Esophagus squamous epithelium (tissue), 5 donors: ENCODE data around the gene TBCD. TPM values are rescaled to one million over a fixed set of nuclear protein-coding genes. Genes with fewer than 3 reads are reported as not detected.

Experiments
- DNase-seq: peaks from one replicate; lab custom pipeline; 2025; lab: John Stamatoyannopoulos, UW
- H3K27ac ChIP-seq, 4 donors: fragments of 200-600 bp; sonication (generic); one replicate each; pipeline ENCODE4 v1.5.1; 2016 to 2019; ENCODE audit warnings: mild to moderate bottlenecking in 1 of 4
- H3K27me3 ChIP-seq, 4 donors: fragments of 200-600 bp; sonication (generic); 1 replicate in 3 of 4; 2 replicates in 1 of 4; pipeline versions ENCODE4 v1.5.1 to v1.6.0; 2017 to 2021; ENCODE audit warnings: antibody characterized with exemption in 1 of 4
- H3K36me3 ChIP-seq, 3 donors: fragments of 200-600 bp; sonication (generic); one replicate each; pipeline ENCODE4 v1.5.1; 2016 to 2019
- H3K4me1 ChIP-seq, 3 donors: fragments of 200-600 bp; sonication (generic); one replicate each; pipeline ENCODE4 v1.5.1; 2017 to 2019
- H3K4me3 ChIP-seq, 4 donors: fragments of 200-600 bp; sonication (generic); 1 replicate in 3 of 4; 2 replicates in 1 of 4; pipeline ENCODE4 v1.5.1; 2016 to 2019; ENCODE audit warnings: mild to moderate bottlenecking in 2 of 4, moderate library complexity in 1 of 4
- H3K9me3 ChIP-seq, 3 donors: fragments of 200-600 bp; sonication (generic); one replicate each; pipeline ENCODE4 v1.5.1; 2016 to 2019
- CTCF ChIP-seq, 6 experiments: fragments of 450-650 bp in 4 of 6; fragments of 200-600 bp in 2 of 6; sonication (generic) in 2 of 6; IDR thresholded peaks; one replicate each; pipeline ENCODE4 v1.5.1; 2016 to 2019; ENCODE audit warnings: antibody characterized with exemption in 6 of 6, mild to moderate bottlenecking in 4 of 6, moderate library complexity in 4 of 6
- POLR2A ChIP-seq, 4 donors: fragments of 450-650 bp; IDR thresholded peaks; one replicate each; pipeline ENCODE4 v1.6.1; 2017; ENCODE audit warnings: antibody characterized with exemption in 4 of 4, mild to moderate bottlenecking in 4 of 4, moderate library complexity in 3 of 4
- WGBS, 2 donors: methylation state at CpG; one replicate each; pipeline ENCODE4 v1.1.5; 2018; 5-methylcytosine and 5-hydroxymethylcytosine counted together
- intact Hi-C: fragments of 100-400 bp; cut with DNase I; formaldehyde crosslinking; loops from one replicate; pipeline ENCODE4 v1.15.0; 2022
- total RNA-seq, 4 donors: library from RNA; depleted of rRNA; stranded (reverse); fragments of >200 nt; gene quantifications; one replicate each; pipeline ENCODE4 v1.1.0, GENCODE V29; 2016
- donor health status: DM: yes; HTN: yes; CAD: no.

Gene TBCD
- total RNA-seq, 4 donors from 2014 or later: 38.8 to 58.3 (median 55.0) TPM

GRCh38 chr17:82800885-82801284 is 49.0 kb downstream of the TBCD start:
- intact Hi-C loops: no loop called here
- no peaks in the 10 kb centered on the region for H3K9me3 ChIP-seq
- WGBS, 2 donors: 90 to 95% methylated on average over 3 to 5 of the region's 15 CpGs
- H3K4me3 ChIP-seq: no peak overlapping the region
- H3K27ac ChIP-seq: no peak overlapping the region
- no peak for DNase-seq
- H3K36me3 ChIP-seq: peaks cover 0 to 49% (median 6%) of the 10 kb centered on the region in 3 donors
- no peaks in the 10 kb centered on the region for H3K27me3 ChIP-seq
- TF ChIP-seq POLR2A (IDR thresholded peaks at IDR 0.05): no peak
- no peak for TF ChIP-seq CTCF (IDR thresholded peaks at IDR 0.05)
- H3K4me1 ChIP-seq: peaks cover 0 to 25% (median 0%) of the 10 kb centered on the region in 3 donors

- DNase-seq: no peak
- Histone ChIP-seq H3K4me1 (peaks cover 0 to 27% (median 0%) of the 10 kb centered on the region in 3 donors), H3K36me3 (peaks cover 0 to 52% (median 6%) of the 10 kb centered on the region in 3 donors), H3K27ac (no peak overlapping the region), H3K9me3 (no peaks in the 10 kb centered on the region), H3K27me3 (no peaks in the 10 kb centered on the region), H3K4me3 (no peak overlapping the region)
- 94 to 96% methylated on average over 49 to 63 of the region's 63 CpGs for WGBS, 2 donors
- intact Hi-C loops: no loop called here
- TF ChIP-seq CTCF (IDR thresholded peaks at IDR 0.05) (no peak), POLR2A (IDR thresholded peaks at IDR 0.05) (no peak)
Observed at GRCh38 chr17:82801377-82801970, 49.6 kb downstream of the TBCD start.

- peaks cover 0 to 60% (median 6%) of the 10 kb centered on the region in 3 donors for H3K36me3 ChIP-seq
- DNase-seq: no peak
- H3K27ac ChIP-seq: peak overlapping the region in 1 of 4 donors; percentile 14
- intact Hi-C loops: no loop called here
- WGBS, 2 donors: 88 to 97% methylated on average over 6 to 11 of the region's 17 CpGs
- no peaks in the 10 kb centered on the region for H3K9me3 ChIP-seq
- H3K4me1 ChIP-seq: peaks cover 0 to 34% (median 0%) of the 10 kb centered on the region in 3 donors
- no peaks in the 10 kb centered on the region for H3K27me3 ChIP-seq
- no peak overlapping the region for H3K4me3 ChIP-seq
- no peak for TF ChIP-seq POLR2A (IDR thresholded peaks at IDR 0.05)
- TF ChIP-seq CTCF (IDR thresholded peaks at IDR 0.05): no peak
Observed at GRCh38 chr17:82802075-82802780, 50.4 kb downstream of the TBCD start.

- peaks cover 0 to 43% (median 0%) of the 10 kb centered on the region in 3 donors for H3K4me1 ChIP-seq
- peaks cover 0 to 67% (median 6%) of the 10 kb centered on the region in 3 donors for H3K36me3 ChIP-seq
- WGBS, 2 donors: 94% methylated on average over 9 of the region's 9 CpGs
- intact Hi-C loops: no loop called here
- no peak overlapping the region for H3K27ac ChIP-seq
- no peak overlapping the region for H3K4me3 ChIP-seq
- TF ChIP-seq CTCF (IDR thresholded peaks at IDR 0.05): no peak
- TF ChIP-seq POLR2A (IDR thresholded peaks at IDR 0.05): no peak
- no peaks in the 10 kb centered on the region for H3K9me3 ChIP-seq
- H3K27me3 ChIP-seq: no peaks in the 10 kb centered on the region
- DNase-seq: no peak
Observed at GRCh38 chr17:82803185-82803584, 51.3 kb downstream of the TBCD start.

GRCh38 chr17:82803606-82804005 is 51.7 kb downstream of the TBCD start:
- intact Hi-C loops: no loop called here
- TF ChIP-seq CTCF (IDR thresholded peaks at IDR 0.05): no peak
- TF ChIP-seq POLR2A (IDR thresholded peaks at IDR 0.05): no peak
- no peak overlapping the region for H3K27ac ChIP-seq

More at GRCh38 chr17:82803606-82804005, 51.7 kb downstream of the TBCD start:
- 92 to 95% methylated on average over 3 to 4 of the region's 15 CpGs for WGBS, 2 donors
- H3K9me3 ChIP-seq: no peaks in the 10 kb centered on the region
- no peaks in the 10 kb centered on the region for H3K27me3 ChIP-seq
- no peak for DNase-seq
- H3K36me3 ChIP-seq: peaks cover 0 to 65% (median 6%) of the 10 kb centered on the region in 3 donors
- H3K4me3 ChIP-seq: no peak overlapping the region
- peaks cover 0 to 43% (median 0%) of the 10 kb centered on the region in 3 donors for H3K4me1 ChIP-seq
